Esophagus muscularis mucosa (tissue), 3 donors: ENCODE measurements around the gene ENAM.

ENCODE experiments used
- CTCF ChIP-seq, 3 experiments: fragments of 200-600 bp in 2 of 3; fragments of 450-650 bp in 1 of 3; sonication (generic) in 2 of 3; IDR thresholded peaks; one replicate each; pipeline ENCODE4 v1.5.1; 2017 to 2019; ENCODE audit warnings: antibody characterized with exemption in 3 of 3, mild to moderate bottlenecking in 2 of 3, moderate library complexity in 1 of 3
- POLR2A ChIP-seq: fragments of 450-650 bp; IDR thresholded peaks from one replicate; pipeline ENCODE4 v1.6.1; 2017; ENCODE audit warnings: antibody characterized with exemption, moderate library complexity, mild to moderate bottlenecking, low read depth
- POLR2AphosphoS5 ChIP-seq, 2 donors: sonication (generic); formaldehyde crosslinking; IDR thresholded peaks; one replicate each; pipeline ENCODE4 v1.6.1; 2017; ENCODE audit warnings: antibody characterized with exemption in 2 of 2

GRCh38 chr4:70670332-70671014, 41.9 kb downstream of the ENAM start:
- TF ChIP-seq POLR2A (no peak), CTCF (IDR thresholded peaks at IDR 0.05) (no peak), POLR2AphosphoS5 (IDR thresholded peaks at IDR 0.05) (no peak)
